Osteocyte (in vitro differentiated cells): ENCODE data around the gene PPAN. TPM values are rescaled to one million over a fixed set of nuclear protein-coding genes. Genes with fewer than 3 reads are reported as not detected.

Experiments used
- DNase-seq: peaks from one replicate; pipeline ENCODE4 v3.0.0; 2021; ENCODE audit warnings: mixed read lengths; ENCODE audit not compliant: unreplicated experiment; ENCODE audit errors: extremely low spot score
- H3K27ac Mint-ChIP-seq: one replicate; pipeline ENCODE4 v1.8.0; 2021; ENCODE audit warnings: mild to moderate bottlenecking, mixed read lengths; ENCODE audit not compliant: unreplicated experiment
- H3K27me3 Mint-ChIP-seq: one replicate; pipeline ENCODE4 v1.8.0; 2021; ENCODE audit warnings: mixed read lengths; ENCODE audit not compliant: unreplicated experiment
- H3K36me3 Mint-ChIP-seq: one replicate; pipeline ENCODE4 v1.8.0; 2021; ENCODE audit warnings: mixed read lengths; ENCODE audit not compliant: unreplicated experiment
- H3K4me1 Mint-ChIP-seq: one replicate; pipeline ENCODE4 v1.8.0; 2021; ENCODE audit warnings: mixed read lengths; ENCODE audit not compliant: unreplicated experiment
- H3K4me3 Mint-ChIP-seq: one replicate; pipeline ENCODE4 v1.8.0; 2021; ENCODE audit warnings: mild to moderate bottlenecking, moderate library complexity, mixed read lengths; ENCODE audit not compliant: unreplicated experiment
- H3K9me3 Mint-ChIP-seq: one replicate; pipeline ENCODE4 v1.8.0; 2021; ENCODE audit warnings: mixed read lengths; ENCODE audit not compliant: unreplicated experiment
- CTCF ChIP-seq: fragments of 200-600 bp; sonication (generic); IDR thresholded peaks from 2 replicates; pipeline ENCODE4 v1.5.0; 2021; ENCODE audit warnings: antibody characterized with exemption, mild to moderate bottlenecking, moderate library complexity
- total RNA-seq: library from RNA; stranded (reverse); gene quantifications from 2 replicates; pipeline ENCODE4 v1.2.1, GENCODE V29; 2021

Gene PPAN
- total RNA-seq, 1 donor from 2014 or later, result 40.9 TPM

GRCh38 chr19:10070730-10071446 lies 35.3 kb upstream of the PPAN start:
- no peaks in the 10 kb centered on the region for H3K9me3 Mint-ChIP-seq
- H3K4me3 Mint-ChIP-seq, result no peak overlapping the region
- peaks cover 13% of the 10 kb centered on the region for H3K27me3 Mint-ChIP-seq
- no peaks in the 10 kb centered on the region for H3K36me3 Mint-ChIP-seq
- TF ChIP-seq CTCF, result no peak
- H3K27ac Mint-ChIP-seq, result no peak overlapping the region
- no peaks in the 10 kb centered on the region for H3K4me1 Mint-ChIP-seq
- no peak for DNase-seq

- no peak overlapping the region for H3K27ac Mint-ChIP-seq
- H3K4me1 Mint-ChIP-seq, result no peaks in the 10 kb centered on the region
- no peak overlapping the region for H3K4me3 Mint-ChIP-seq
- no peaks in the 10 kb centered on the region for H3K36me3 Mint-ChIP-seq
- H3K9me3 Mint-ChIP-seq, result no peaks in the 10 kb centered on the region
- no peak for DNase-seq
- peaks cover 29% of the 10 kb centered on the region for H3K27me3 Mint-ChIP-seq
- TF ChIP-seq CTCF, result peak; percentile 31
Observed at GRCh38 chr19:10074153-10074552, 32.0 kb upstream of the PPAN start.

GRCh38 chr19:10076535-10076934 lies 29.6 kb upstream of the PPAN start:
- Mint-ChIP-seq H3K4me1 (no peaks in the 10 kb centered on the region), H3K36me3 (no peaks in the 10 kb centered on the region), H3K4me3 (no peak overlapping the region), H3K9me3 (no peaks in the 10 kb centered on the region), H3K27me3 (peaks cover 25% of the 10 kb centered on the region), H3K27ac (no peak overlapping the region)
- no peak for DNase-seq
- TF ChIP-seq CTCF, result no peak

GRCh38 chr19:10078329-10078728 lies 27.8 kb upstream of the PPAN start:
- Mint-ChIP-seq H3K27ac (no peak overlapping the region), H3K36me3 (no peaks in the 10 kb centered on the region), H3K4me1 (no peaks in the 10 kb centered on the region), H3K9me3 (no peaks in the 10 kb centered on the region), H3K27me3 (peaks cover 25% of the 10 kb centered on the region), H3K4me3 (no peak overlapping the region)
- no peak for DNase-seq
- no peak for TF ChIP-seq CTCF

- H3K4me1 Mint-ChIP-seq, result no peaks in the 10 kb centered on the region
- no peak overlapping the region for H3K27ac Mint-ChIP-seq
- no peaks in the 10 kb centered on the region for H3K36me3 Mint-ChIP-seq
- H3K9me3 Mint-ChIP-seq, result no peaks in the 10 kb centered on the region
- no peak overlapping the region for H3K4me3 Mint-ChIP-seq
- no peak for TF ChIP-seq CTCF
- H3K27me3 Mint-ChIP-seq, result peaks cover 27% of the 10 kb centered on the region
- DNase-seq, result no peak
Observed at GRCh38 chr19:10079031-10079453, 27.1 kb upstream of the PPAN start.
